Upper lobe of left lung (tissue), 6 donors: Measurements from ENCODE around the gene HNRNPU. TPM values are rescaled to one million over a fixed set of nuclear protein-coding genes. Genes with fewer than 3 reads are reported as not detected.

Experiments used
- ATAC-seq, 2 donors: fragments of 200-7000 bp; cut with Tn5 transposase; one replicate each; pipeline ENCODE4 v1.9.1; 2022; ENCODE audit warnings: mild to moderate bottlenecking in 2 of 2, moderate library complexity in 2 of 2; ENCODE audit not compliant: low FRiP score in 2 of 2
- DNase-seq, 2 donors: peaks; one replicate each; pipeline ENCODE4 v3.0.0-alpha.2; 2019 to 2020
- H3K27ac ChIP-seq, 4 donors: fragments of 200-600 bp; sonication (generic); one replicate each; pipeline ENCODE4 v1.5.1; 2016 to 2019
- H3K27me3 ChIP-seq, 4 donors: fragments of 200-600 bp; sonication (generic); one replicate each; pipeline ENCODE4 v1.5.1; 2017 to 2019
- H3K36me3 ChIP-seq, 4 donors: fragments of 200-600 bp; sonication (generic); one replicate each; pipeline ENCODE4 v1.5.1; 2016 to 2019
- H3K4me1 ChIP-seq, 4 donors: fragments of 200-600 bp; sonication (generic); one replicate each; pipeline ENCODE4 v1.5.1; 2018 to 2019
- H3K4me3 ChIP-seq, 4 donors: fragments of 200-600 bp; sonication (generic); one replicate each; pipeline ENCODE4 v1.5.1; 2017 to 2019; ENCODE audit warnings: mild to moderate bottlenecking in 2 of 4, moderate library complexity in 1 of 4
- H3K9me3 ChIP-seq, 4 donors: fragments of 200-600 bp; sonication (generic); one replicate each; pipeline ENCODE4 v1.5.1; 2018 to 2019
- CTCF ChIP-seq, 6 experiments: fragments of 450-650 bp in 4 of 6; fragments of 200-600 bp in 2 of 6; sonication (generic) in 2 of 6; IDR thresholded peaks; one replicate each; pipeline ENCODE4 v1.5.1; 2016 to 2019; ENCODE audit warnings: antibody characterized with exemption in 6 of 6
- EP300 ChIP-seq, 4 donors: sonication (generic); formaldehyde crosslinking; IDR thresholded peaks; one replicate each; pipeline ENCODE4 v1.5.1; 2017; ENCODE audit warnings: antibody characterized with exemption in 4 of 4, control low read depth in 2 of 4
- POLR2A ChIP-seq, 4 donors: fragments of 450-650 bp; IDR thresholded peaks; one replicate each; pipeline ENCODE4 v1.5.1; 2016 to 2017; ENCODE audit warnings: antibody characterized with exemption in 4 of 4, mild to moderate bottlenecking in 2 of 4
- POLR2AphosphoS5 ChIP-seq, 2 donors: sonication (generic); formaldehyde crosslinking; IDR thresholded peaks; one replicate each; pipeline ENCODE4 v1.5.1; 2017; ENCODE audit warnings: antibody characterized with exemption in 2 of 2
- WGBS, 2 donors: methylation state at CpG; one replicate each; pipeline ENCODE4 v1.1.5; 2017 to 2018; 5-methylcytosine and 5-hydroxymethylcytosine counted together
- total RNA-seq, 6 donors: library from RNA; depleted of rRNA in 4 of 6; stranded (reverse); fragments of >200 nt in 4 of 6; gene quantifications; one replicate each; pipeline versions ENCODE4 v1.1.0 to v1.2.1, GENCODE V29; 2016 to 2021
- donor health status: DM: no; HTN: no; CAD: no; lungs with moderate emphysema.
- donor health status: DM: no; HTN: yes; CAD: no; lungs with severe emphysema.

The HNRNPU gene
- total RNA-seq, 6 donors from 2014 or later, result 213 to 505 (median 304) TPM

GRCh38 chr1:244868484-244869363 lies 4.4 kb upstream of the HNRNPU start:
- no peaks in the 10 kb centered on the region for H3K9me3 ChIP-seq
- peaks cover 7 to 11% (median 8%) of the 10 kb centered on the region in 4 donors for H3K4me1 ChIP-seq
- no peak overlapping the region for H3K4me3 ChIP-seq
- H3K27me3 ChIP-seq, result no peaks in the 10 kb centered on the region
- H3K36me3 ChIP-seq, result no peaks in the 10 kb centered on the region
- peak in 1 of 4 donors; percentile 17 for TF ChIP-seq POLR2A (IDR thresholded peaks at IDR 0.05)
- TF ChIP-seq CTCF (IDR thresholded peaks at IDR 0.05), result no peak
- TF ChIP-seq EP300 (IDR thresholded peaks at IDR 0.05), result no peak
- no peak for TF ChIP-seq POLR2AphosphoS5 (IDR thresholded peaks at IDR 0.05)
- ATAC-seq (no peak), DNase-seq (no peak)
- H3K27ac ChIP-seq, result peak overlapping the region in 1 of 4 donors; percentile 37
- WGBS, 2 donors, result 92 to 95% methylated on average over 23 of the region's 23 CpGs

- H3K36me3 ChIP-seq, result peaks cover 0 to 8% (median 0%) of the 10 kb centered on the region in 4 donors
- TF ChIP-seq CTCF (IDR thresholded peaks at IDR 0.05) (no peak), POLR2AphosphoS5 (IDR thresholded peaks at IDR 0.05) (no peak), EP300 (IDR thresholded peaks at IDR 0.05) (no peak), POLR2A (IDR thresholded peaks at IDR 0.05) (no peak)
- no peaks in the 10 kb centered on the region for H3K27me3 ChIP-seq
- 93 to 95% methylated on average over 1 of the region's 1 CpG for WGBS, 2 donors
- DNase-seq, result no peak
- ATAC-seq, result no peak
- H3K4me3 ChIP-seq, result no peak overlapping the region
- H3K27ac ChIP-seq, result peak overlapping the region in 1 of 4 donors; percentile 99
- peaks cover 13 to 19% (median 16%) of the 10 kb centered on the region in 4 donors for H3K4me1 ChIP-seq
- no peaks in the 10 kb centered on the region for H3K9me3 ChIP-seq
Observed at GRCh38 chr1:244866355-244866754, 2.0 kb upstream of the HNRNPU start.

GRCh38 chr1:244865820-244866219 lies 1.5 kb upstream of the HNRNPU start:
- ATAC-seq (no peak), DNase-seq (no peak)
- 76 to 78% methylated on average over 3 of the region's 3 CpGs for WGBS, 2 donors
- peaks cover 18 to 25% (median 21%) of the 10 kb centered on the region in 4 donors for H3K4me1 ChIP-seq
- H3K36me3 ChIP-seq, result peaks cover 0 to 13% (median 0%) of the 10 kb centered on the region in 4 donors
- no peak overlapping the region for H3K4me3 ChIP-seq
- no peak for TF ChIP-seq CTCF (IDR thresholded peaks at IDR 0.05)
- peak overlapping the region in 3 of 4 donors; percentile 99 to 100 (median 100) for H3K27ac ChIP-seq
- H3K27me3 ChIP-seq, result no peaks in the 10 kb centered on the region
- H3K9me3 ChIP-seq, result no peaks in the 10 kb centered on the region

- Histone ChIP-seq H3K27me3 (no peaks in the 10 kb centered on the region), H3K4me3 (peak overlapping the region; percentile 28 to 97 (median 74)), H3K4me1 (peaks cover 27 to 33% (median 29%) of the 10 kb centered on the region in 4 donors), H3K27ac (peak overlapping the region; percentile 95 to 100 (median 100)), H3K9me3 (no peaks in the 10 kb centered on the region), H3K36me3 (peaks cover 2 to 21% (median 2%) of the 10 kb centered on the region in 4 donors)
- no peak for ATAC-seq
- DNase-seq, result peak in 1 of 2 donors; percentile 27
- WGBS, 2 donors, result 13 to 22% methylated on average over 9 of the region's 9 CpGs
- no peak for TF ChIP-seq CTCF (IDR thresholded peaks at IDR 0.05)
- no peak for TF ChIP-seq POLR2AphosphoS5 (IDR thresholded peaks at IDR 0.05)
- TF ChIP-seq POLR2A (IDR thresholded peaks at IDR 0.05), result no peak
- no peak for TF ChIP-seq EP300 (IDR thresholded peaks at IDR 0.05)
Observed at GRCh38 chr1:244865028-244865371, 657 bp upstream of the HNRNPU start.
